HG03354 (cell line): ENCODE measurements around the gene CRYM.
"Not testable (repeated sequence)": the region's sequence is repeated elsewhere in the genome, so short reads cannot be mapped to it uniquely, and the experiment has no call there.

Source experiments
- ATAC-seq: cut with Tn5 transposase; IDR thresholded peaks from one replicate; pipeline ENCODE4 v1.9.1; 2021; ENCODE audit warnings: mild to moderate bottlenecking; ENCODE audit not compliant: unreplicated experiment, poor library complexity, severe bottlenecking

CRYM gene

DNA sequence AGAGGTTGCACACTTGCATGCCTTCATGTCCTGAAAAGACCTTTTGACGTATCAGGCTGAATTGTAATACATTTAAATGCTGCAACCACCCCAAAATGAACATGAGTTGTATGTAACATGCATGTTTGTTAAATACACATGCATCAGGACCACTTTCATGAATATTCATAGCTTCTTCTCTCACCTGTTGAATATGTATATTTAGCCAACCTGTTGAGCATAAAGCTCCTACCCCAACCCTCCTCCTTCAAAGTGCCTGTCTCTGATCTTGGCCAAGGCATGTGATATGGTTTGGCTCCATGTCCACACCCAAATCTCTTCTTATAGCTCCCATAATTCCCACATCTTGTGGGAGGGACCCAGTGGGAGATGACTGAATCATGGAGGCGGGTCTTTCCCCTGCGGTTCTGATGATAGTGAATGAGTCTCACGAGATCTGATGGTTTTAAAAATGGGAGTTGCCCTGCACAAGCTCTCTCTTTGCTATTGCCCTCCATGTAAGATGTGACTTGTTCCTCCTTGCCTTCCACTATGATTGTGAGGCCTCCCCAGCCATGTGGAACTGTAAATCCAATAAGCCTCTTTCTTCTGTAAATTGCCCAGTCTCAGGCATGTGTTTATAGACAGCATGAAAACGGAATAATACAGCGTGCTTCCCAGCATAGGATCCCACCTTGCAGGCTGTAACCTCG lies 3.8 kb upstream of the CRYM start:
- ATAC-seq: no peak

DNA sequence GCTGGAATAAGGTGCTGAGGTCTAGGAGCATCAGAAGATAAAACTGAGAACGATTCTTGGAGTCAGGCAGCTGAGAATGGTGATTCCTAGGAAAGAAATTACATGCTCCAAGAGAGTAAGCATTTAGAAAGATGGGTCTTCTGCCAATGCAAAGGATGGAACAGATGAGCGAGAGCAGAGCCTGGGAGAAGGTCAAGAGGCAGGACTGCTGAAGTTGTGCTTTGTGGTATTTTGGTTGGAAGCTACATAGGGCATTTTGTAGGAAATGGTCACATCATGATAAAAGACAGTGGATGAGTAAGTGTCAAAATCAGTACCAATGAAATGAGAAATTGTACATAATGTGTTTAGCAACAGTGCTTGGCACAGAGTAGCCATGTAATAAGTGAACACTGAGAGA lies 1.4 kb upstream of the CRYM start:
- ATAC-seq: no peak

DNA sequence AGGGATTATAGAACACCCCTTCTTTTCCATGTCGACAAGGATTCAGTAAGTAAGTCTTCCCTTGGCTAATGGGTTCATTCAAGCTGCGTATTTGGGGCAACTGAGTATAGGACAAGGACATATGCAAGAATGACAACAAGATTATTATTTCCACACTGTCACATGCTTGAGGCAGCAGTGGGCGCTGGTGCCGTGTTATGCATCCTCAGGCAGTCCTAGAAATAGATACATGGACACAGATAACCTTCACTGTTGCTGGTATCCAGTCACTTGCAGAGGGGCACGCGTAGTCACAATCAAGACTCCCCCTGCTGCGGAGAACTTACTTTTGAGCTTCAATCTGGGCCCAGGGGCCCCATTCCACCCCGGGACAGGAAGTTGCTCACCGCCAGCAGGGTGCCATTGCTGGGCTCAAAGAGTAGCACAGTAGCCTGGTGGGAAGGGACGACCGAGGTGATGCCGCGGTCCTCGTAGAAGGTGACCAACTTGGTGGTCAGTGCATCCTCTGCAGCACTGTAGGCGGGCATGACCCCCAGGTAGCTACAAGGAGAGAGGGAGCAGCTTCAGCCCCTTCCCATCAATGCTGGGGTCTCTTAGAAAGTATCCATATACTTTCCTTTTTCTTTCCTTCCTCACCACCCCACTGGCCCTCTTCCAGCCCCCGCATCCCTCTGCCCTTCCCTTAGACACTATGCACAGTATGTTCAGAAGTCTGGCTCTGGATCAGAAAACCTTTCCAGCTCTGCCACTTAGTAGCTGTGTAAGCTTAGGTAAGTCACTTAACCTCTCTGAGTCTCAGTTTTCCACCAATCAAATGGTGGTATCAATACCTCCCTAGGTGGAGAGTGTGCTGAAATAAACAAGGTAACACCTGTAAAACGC lies 804 bp downstream of the CRYM start:
- no peak for ATAC-seq

DNA sequence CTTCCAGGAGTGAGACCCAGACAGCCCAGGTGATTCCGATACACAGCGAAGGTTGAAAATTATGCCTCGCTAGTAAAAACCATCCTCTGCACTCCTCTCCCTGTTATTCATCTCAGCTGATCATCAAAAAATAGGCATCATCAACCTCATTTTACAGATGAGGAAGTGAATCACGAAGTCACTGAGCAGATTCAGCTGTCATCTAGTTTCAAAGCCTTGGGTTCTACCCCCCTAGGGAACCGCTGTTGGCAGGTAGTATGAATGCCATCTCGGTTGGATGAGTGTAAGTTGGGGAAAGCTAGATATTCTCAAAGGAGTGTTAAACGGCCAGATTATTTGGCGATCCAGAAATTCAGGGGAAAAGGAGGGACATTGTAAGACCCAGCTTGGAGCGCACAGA lies 2.0 kb downstream of the CRYM start:
- no peak for ATAC-seq

DNA sequence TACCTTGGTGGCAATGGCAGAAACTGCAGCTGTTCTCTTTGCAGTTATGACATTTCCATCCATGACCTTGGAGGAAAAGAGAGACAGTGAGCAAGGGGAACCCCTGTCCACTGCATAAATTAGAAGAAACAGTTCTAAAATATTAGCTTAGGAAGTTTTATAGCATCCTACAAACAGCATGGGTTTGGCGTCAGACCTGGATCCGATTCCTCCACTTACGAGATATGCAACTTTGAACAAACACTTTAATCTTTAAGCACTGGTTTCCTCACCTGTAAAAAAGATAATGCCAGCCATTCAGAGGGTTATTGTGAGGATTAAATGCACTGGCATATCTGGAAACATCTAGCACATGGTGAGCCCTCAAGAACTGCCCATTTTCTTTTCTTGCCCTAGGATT lies 2.6 kb downstream of the CRYM start:
- ATAC-seq: no peak

DNA sequence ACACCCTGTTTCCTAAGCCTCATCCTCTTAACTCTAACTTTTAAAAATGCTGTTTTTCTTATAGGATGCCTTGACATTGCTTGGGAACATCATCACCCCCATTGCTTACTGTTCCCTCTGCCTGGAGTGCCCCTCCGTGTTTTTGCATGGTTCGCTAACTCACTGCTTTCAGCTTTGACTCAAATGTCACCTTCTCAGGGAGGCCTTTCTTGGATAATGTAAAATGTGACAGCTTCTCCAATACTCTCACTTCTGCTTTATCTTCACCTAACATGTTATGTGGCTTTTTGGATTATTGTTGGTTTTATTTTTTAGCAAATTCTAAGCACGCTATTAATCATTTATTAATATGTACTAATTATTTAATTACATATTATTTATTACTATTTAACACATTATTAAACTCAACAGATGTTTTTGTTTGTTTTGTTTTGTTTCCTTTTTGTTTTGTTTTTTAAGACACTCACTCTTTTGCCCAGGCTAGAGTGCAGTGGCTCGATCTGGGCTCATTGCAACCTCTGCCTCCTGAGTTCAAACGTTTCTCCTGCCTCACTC lies 3.8 kb downstream of the CRYM start:
- ATAC-seq: no peak

DNA sequence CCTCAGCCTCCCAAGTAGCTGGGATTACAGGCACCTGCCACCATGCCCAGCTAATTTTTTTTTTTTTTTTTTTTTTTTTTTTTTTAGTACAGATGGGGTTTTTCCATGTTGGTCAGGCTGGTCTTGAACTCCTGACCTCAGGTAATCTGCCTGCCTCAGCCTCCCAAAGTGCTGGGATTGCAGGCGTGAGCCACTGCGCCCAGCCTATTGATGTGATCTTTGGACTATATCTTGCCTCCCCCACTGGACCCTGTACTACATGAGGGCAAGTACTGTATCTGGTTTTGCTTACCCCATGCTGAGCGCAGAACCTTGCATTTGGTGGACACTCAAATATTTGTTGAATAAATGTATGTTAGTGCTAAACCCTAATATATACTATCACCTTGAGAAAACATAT lies 5.3 kb downstream of the CRYM start:
- ATAC-seq: not testable (repeated sequence)

DNA sequence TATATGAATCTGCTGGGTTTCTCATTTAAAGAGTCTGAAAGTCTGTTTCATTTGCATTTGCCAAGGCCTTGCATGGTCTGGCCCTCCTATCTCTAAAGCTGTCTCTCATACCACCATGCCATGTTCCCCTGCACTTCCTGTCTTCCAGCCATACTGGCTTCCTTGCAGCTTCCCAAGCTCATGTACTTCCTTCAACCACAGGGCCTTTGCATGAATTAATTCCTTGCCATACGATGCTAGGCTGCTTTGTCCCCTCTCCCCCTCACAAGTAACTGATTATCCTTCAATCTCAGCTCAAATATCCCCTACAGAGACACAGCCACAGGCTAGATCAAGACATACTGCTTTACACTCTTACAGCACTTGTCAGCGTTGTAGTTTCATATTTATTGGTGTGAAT lies 5.8 kb downstream of the CRYM start:
- no peak for ATAC-seq

DNA sequence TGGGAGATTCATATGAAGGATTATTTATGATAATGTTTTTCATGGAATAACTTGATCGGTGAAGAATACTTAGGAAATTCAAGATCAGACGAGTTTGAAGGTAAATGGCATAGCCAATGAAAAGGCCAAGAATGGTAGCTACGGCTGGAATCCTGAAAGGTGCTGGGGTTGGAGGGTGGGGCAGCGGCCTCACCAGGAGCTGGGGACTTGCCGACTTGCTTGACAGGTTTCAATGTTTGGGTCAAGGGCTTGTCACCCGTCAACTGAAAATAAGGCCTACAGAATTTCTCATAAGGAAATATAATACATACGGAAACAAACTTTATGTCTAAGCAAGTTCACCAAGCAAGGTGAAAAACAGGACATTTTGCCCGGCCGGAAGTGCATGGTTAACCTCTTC lies 9.9 kb downstream of the CRYM start:
- no peak for ATAC-seq

DNA sequence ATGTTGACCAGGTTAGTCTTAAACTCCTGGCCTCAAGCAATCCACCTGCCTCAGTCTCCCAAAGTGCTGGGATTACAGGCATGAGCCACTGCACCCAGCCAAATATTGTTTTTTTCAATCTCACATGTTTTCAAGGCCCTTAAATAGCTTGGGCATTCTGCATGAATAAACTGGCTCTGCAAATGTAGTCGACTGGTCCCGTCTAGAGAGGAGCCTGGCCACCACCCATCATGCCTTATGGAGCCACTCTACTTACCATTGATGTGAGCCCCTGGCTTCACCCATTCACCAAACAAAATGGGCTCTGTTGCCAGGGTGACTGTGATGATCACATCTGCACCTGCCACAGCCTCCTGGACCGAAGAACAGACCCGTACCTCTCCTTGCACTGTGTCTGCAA lies 10.8 kb downstream of the CRYM start:
- ATAC-seq: no peak

DNA sequence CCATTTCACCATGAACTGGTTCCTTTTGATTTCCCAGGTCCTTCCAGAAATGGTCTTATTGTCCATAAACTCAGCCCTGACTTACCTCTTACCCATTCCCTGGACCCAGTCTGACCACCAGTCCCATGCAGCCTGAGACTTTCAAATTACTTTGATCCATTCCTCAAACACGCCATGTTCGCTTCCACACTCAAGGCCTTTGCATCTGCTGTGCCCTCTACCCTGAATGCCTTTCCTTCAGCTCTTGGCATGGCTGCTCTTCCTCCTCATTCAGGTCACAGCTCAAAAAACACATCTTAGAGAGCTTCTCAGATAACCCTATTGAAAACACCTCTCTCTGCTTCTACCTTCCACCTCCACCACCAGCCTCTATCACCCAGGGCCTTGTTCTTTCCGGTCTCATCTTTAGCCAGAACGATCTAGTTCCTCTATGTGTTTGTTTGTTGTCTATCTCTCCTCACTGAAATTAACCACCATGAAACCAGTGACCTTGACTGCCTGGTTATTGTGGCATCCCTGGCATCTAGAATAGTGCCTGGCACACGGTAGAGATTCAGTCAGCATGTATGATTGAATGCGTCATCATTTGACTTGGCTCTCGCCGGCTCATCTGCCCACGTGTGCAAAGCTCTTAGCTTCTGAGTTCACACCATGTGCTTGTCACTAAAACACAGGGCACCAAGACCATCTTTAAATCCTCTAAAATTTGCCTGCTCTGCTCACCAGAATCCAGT lies 12.8 kb downstream of the CRYM start:
- ATAC-seq: no peak

DNA sequence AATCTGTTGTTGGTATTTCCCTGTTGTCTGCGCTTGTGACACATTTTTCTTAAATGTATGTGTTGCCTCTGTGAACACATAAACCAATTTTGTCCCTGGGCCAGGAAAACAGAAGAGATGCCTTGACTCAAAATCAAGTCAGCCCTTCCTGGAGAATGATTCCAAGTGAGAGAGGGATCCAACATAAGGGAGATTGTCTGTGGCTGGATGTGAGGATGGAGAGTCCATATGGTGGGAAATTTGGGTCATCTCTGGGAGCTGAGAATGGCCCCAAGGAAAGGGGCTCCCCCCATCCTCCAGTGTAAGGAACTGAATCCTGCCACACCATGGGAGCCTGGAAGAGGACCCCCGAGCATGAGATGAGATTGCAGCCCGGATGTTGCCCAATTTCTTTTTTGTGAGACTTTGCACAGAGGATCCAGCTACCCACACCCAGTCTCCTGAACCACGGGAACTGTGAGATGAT lies 13.5 kb downstream of the CRYM start:
- ATAC-seq: no peak

DNA sequence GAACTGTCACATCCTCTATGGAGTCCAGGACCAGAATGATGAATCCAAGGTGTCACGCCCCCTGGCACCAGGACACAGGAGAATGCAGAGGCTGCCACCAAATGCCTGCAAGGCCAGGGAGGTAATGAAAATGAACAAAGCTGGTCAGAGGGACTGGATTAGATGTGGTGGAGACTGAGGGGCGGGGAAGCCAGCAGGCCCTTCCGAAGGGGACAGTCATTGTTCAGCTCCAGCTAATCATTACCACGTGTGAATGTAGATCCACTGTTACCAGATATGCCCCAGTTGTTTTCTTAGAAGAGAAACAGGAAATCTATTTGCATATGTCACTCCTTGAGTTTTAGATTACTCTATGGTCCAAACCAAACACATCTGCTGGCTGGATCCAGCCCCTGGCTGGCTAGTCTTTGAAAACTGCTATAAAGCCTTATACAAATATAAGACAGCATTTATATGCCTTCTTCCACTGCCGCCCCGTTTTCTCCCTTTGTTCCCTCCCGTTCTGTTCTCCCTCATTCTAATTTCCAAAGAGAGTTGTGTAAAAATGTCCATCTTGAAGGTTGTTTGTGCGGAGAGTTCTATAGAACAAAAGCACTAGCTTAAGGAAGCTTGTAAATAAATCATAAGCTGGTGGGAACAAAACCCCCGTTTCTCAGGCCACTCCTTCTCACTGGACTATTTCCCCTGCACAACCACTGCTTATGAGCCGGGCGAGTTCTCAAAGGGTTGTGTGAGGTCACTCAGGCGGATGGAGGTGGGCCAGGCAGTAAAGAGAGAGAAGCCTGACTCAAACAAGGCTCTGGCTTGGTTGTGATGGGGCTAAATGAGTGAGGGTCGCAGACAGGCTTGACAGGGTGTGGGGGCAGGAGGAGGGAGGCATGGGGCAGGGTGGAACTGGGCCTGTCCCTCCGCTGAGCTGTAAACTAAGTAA lies 14.2 kb downstream of the CRYM start:
- peak; percentile 90 for ATAC-seq

DNA sequence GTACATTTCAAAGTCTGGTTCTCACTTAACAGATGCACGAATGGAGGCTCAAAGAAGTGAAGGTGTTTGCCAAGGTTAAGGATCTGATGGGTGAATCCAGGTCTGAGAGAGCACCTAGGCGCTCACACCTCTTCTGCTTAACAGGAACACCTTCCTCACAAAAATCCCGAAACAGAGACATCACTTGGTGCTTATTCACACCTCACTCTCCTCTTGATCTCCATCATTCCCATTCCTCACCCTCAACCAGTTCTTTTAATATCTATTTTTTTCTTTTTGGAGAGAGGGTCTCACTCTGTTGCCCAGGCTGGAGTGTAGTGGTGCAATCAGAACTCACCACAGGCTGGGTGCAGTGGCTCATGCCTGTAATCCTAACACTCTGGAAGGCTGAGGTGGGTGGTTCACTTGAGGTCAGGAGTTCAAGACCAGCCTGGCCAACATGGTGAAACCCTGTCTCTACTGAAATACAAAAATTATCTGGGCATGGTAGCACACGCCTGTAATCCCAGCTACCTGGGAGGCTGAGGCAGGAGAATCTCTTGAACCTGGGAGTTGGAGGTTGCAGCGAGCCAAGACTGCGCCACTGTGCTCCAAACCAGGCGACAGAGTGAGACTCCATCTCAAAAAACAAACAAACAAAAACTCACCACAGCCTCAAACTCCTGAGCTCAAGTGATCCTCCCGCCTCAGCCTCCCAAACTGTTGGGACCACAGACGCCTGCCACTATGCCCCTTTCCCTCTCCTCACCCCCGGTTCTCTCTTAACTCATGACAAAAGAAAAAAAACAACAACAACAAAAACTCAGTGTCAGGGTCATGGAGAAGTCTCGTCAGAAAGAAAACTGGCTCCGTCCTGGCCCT lies 15.1 kb downstream of the CRYM start:
- ATAC-seq: no peak

DNA sequence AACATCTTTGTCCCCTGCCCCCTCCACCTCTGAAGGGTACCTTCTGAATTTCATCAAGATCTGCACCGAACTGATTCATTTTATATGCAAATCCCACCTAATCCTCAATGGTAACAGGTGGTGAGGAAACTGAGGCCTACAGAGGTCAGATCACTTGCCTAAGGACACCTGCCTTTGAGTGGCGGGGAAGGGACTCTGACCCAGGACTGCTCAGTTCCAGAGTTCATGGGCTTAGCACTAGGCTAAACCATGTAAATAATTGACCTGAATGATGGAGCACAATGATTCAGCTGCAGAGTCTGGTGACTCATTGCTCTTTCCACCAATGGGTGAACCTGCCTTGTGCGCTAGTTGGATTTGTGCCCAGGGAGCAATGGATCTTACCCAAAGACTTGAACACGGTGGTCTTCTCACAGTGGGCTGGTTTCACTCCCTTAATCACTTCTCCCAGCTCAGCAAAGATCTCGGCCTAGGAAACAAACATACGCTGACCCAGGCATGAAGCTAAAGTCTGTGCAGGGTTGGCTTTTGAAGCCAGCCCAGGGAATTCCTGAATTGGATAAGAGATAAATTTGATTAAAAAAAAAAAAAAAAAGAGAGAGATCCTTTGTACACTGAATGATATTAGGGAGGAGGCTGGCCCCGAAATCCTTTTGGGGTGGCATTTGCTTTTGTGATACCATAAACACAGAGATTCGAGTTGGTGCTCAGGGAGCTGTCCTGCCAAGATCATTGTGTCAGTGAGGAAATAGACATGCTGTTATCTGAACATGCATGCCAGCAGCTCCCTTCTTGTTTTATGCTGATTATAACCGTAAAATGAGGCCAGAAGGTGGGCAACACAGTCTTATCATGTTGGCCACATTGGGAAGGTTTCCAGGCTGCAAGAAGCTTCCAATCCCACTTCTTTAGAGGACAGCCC lies 17.0 kb downstream of the CRYM start:
- no peak for ATAC-seq

DNA sequence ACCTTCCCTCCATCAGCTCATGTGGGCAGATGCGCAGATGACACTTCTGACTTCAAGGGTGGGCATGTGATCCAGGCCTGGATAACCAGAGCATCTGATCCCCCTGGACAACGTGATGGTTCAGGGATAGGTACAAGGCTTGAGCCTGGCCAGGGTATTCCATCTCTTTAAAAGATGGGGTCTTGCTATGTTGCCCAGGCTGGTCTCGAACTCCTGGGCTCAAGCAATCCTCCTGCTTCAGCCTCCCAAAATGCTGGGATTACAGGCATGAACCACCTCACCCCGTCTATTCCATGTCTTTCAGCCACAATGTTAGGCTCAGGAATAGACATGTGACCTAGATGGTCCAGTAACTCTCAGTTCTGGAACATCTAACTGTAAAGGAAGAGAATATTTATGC lies 20.8 kb downstream of the CRYM start:
- no peak for ATAC-seq

DNA sequence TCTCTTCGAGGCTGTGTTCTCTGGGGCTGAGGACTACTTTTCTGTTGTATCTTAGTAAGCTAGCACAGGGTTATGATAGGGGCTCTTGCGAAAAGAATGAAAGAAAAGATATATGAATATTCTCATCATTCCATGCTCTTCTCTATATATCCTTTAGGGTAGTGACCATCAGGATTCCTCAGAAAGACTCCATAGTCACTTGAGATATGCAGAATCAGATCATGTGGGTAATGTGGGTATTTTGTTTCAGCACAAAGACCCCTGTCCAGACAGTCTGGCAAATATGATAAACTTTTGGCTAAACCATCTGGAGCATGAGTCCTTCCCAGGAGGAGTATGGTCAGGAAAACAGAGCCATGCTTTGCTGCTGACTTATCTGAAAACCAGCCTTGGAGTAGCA lies 21.5 kb downstream of the CRYM start:
- ATAC-seq: no peak
